ENCODE data around the gene ARL3.
"Not testable (repeated sequence)": the region's sequence is repeated elsewhere in the genome, so short reads cannot be mapped to it uniquely, and the experiment has no call there.

Gene ARL3, protein sequence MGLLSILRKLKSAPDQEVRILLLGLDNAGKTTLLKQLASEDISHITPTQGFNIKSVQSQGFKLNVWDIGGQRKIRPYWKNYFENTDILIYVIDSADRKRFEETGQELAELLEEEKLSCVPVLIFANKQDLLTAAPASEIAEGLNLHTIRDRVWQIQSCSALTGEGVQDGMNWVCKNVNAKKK

GRCh38 chr10:102713814-102714620 is at the start of gene ARL3:
TSS of gene ARL3 (minus strand) at chr10:102714397. CDS start at chr10:102714275, 122 bp downstream.
- H3K27me3 Mint-ChIP-seq (ENCODE audit: low read depth) = no peaks in the 10 kb centered on the region
- H3K27ac Mint-ChIP-seq = peak within 1 kb of the TSS; percentile 73
- peaks cover 2% of the 10 kb centered on the region for H3K36me3 Mint-ChIP-seq (ENCODE audit: low read depth)

DNA sequence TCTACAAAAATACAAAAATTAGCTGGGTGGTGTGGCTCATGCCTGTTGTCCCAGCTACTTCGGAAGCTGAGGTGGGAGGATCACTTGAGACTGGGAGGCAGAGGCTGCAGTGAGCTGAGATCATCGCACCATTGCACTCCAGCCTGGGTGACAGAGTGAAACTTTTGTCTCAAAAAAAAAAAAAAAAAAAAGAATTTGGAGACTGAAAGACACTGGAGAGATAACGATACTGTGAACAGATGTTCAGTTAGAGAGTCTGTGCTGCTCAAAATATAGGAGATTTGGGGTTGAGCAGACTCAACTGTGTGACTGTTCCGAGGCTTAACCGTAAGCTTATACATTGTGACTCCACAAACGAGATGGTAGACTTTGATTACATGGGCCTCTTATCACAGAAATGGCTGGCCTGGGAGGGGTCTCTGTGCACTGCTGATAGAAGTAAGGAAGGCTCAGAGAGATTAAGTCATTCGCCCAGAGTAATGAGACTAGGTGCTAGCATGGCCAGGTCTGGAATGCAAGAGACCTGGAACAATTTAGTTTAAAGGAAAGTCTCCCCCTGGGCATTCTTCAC is 48.9 kb upstream of the ARL3 start:
- Mint-ChIP-seq H3K4me1 (ENCODE audit: low read depth) (peaks cover 26% of the 10 kb centered on the region), H3K27ac (no peak overlapping the region), H3K4me3 (no peak overlapping the region), H3K9me3 (no peaks in the 10 kb centered on the region), H3K27me3 (ENCODE audit: low read depth) (no peaks in the 10 kb centered on the region), H3K36me3 (ENCODE audit: low read depth) (peaks cover 32% of the 10 kb centered on the region)

More at GRCh38 chr10:102713814-102714620, at the start of gene ARL3:
- Mint-ChIP-seq H3K9me3 (no peaks in the 10 kb centered on the region), H3K4me1 (ENCODE audit: low read depth) (peaks cover 36% of the 10 kb centered on the region), H3K4me3 (peak within 1 kb of the TSS; percentile 88)

DNA sequence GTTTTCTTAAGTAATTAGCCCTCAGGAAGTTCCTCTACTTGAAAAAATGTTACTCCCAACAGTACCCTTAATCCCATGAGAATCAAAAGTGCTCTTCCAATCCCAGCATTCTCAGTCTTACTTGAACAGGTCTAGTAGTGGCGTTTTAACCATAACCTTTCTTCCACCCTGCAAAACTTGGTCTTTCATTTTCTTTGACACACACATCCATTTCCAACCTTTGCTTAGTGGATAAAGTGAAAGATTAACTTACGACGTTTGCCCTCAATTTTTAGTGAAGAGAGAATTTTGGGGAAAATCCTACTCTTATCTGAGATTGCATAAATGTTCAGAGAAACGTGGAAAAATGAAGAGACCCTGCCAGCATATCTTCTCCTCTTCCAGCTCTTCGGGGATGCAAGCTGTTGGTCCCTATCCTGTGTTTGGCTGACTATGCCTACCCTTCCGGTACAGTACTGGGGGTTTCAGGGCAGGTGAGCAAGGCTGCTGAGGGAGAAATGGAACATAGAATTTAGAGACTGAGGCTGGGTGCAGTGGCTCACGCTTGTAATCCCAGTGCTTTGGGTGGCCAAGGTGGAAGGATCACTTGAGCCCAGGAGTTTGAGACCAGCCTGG is 48.3 kb upstream of the ARL3 start:
- Mint-ChIP-seq H3K27me3 (ENCODE audit: low read depth) (no peaks in the 10 kb centered on the region), H3K4me3 (no peak overlapping the region), H3K27ac (no peak overlapping the region), H3K4me1 (ENCODE audit: low read depth) (peaks cover 21% of the 10 kb centered on the region), H3K36me3 (ENCODE audit: low read depth) (peaks cover 32% of the 10 kb centered on the region), H3K9me3 (no peaks in the 10 kb centered on the region)

GRCh38 chr10:102761981-102762380 is 47.8 kb upstream of the ARL3 start:
- Mint-ChIP-seq H3K9me3 (no peaks in the 10 kb centered on the region), H3K36me3 (ENCODE audit: low read depth) (peaks cover 32% of the 10 kb centered on the region), H3K4me1 (ENCODE audit: low read depth) (peaks cover 18% of the 10 kb centered on the region), H3K27ac (no peak overlapping the region), H3K4me3 (no peak overlapping the region), H3K27me3 (ENCODE audit: low read depth) (no peaks in the 10 kb centered on the region)

GRCh38 chr10:102759497-102760210 is 45.5 kb upstream of the ARL3 start:
- peaks cover 9% of the 10 kb centered on the region for H3K4me1 Mint-ChIP-seq (ENCODE audit: low read depth)
- no peak overlapping the region for H3K27ac Mint-ChIP-seq
- H3K36me3 Mint-ChIP-seq (ENCODE audit: low read depth) = peaks cover 23% of the 10 kb centered on the region
- no peak overlapping the region for H3K4me3 Mint-ChIP-seq
- no peaks in the 10 kb centered on the region for H3K27me3 Mint-ChIP-seq (ENCODE audit: low read depth)
- no peaks in the 10 kb centered on the region for H3K9me3 Mint-ChIP-seq

GRCh38 chr10:102758933-102759262 is 44.7 kb upstream of the ARL3 start:
- not testable (repeated sequence) for H3K4me1 Mint-ChIP-seq (ENCODE audit: low read depth); H3K27me3 Mint-ChIP-seq (ENCODE audit: low read depth); H3K27ac Mint-ChIP-seq; H3K9me3 Mint-ChIP-seq; H3K4me3 Mint-ChIP-seq
- peaks cover 19% of the 10 kb centered on the region for H3K36me3 Mint-ChIP-seq (ENCODE audit: low read depth)

GRCh38 chr10:102758240-102758932 is 44.2 kb upstream of the ARL3 start:
- no peaks in the 10 kb centered on the region for H3K27me3 Mint-ChIP-seq (ENCODE audit: low read depth)
- no peak overlapping the region for H3K4me3 Mint-ChIP-seq
- H3K36me3 Mint-ChIP-seq (ENCODE audit: low read depth) = peaks cover 19% of the 10 kb centered on the region
- H3K4me1 Mint-ChIP-seq (ENCODE audit: low read depth) = peaks cover 13% of the 10 kb centered on the region
- H3K9me3 Mint-ChIP-seq = no peaks in the 10 kb centered on the region
- no peak overlapping the region for H3K27ac Mint-ChIP-seq

DNA sequence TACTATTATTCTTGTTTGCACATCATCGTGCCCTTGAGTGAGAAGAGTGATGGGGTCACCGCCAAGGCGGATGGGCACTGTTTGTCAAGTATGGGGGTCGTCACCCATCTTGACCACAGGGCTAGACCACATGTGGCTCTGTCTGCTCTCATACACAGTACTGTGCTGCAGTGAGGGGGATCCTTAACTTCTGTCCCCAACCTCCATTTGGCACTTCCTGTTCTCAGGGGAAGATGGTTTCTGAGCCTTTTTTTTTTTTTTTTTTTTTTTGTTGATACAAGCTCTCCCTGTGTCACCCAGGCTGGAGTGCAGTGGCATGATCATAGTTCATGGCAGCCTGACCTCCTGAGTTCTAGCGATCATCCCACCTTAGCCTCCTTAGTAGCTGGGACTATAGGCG is 43.1 kb upstream of the ARL3 start:
- H3K4me3 Mint-ChIP-seq = no peak overlapping the region
- H3K9me3 Mint-ChIP-seq = no peaks in the 10 kb centered on the region
- H3K4me1 Mint-ChIP-seq (ENCODE audit: low read depth) = peaks cover 23% of the 10 kb centered on the region
- peaks cover 18% of the 10 kb centered on the region for H3K36me3 Mint-ChIP-seq (ENCODE audit: low read depth)
- H3K27ac Mint-ChIP-seq = no peak overlapping the region
- H3K27me3 Mint-ChIP-seq (ENCODE audit: low read depth) = no peaks in the 10 kb centered on the region

DNA sequence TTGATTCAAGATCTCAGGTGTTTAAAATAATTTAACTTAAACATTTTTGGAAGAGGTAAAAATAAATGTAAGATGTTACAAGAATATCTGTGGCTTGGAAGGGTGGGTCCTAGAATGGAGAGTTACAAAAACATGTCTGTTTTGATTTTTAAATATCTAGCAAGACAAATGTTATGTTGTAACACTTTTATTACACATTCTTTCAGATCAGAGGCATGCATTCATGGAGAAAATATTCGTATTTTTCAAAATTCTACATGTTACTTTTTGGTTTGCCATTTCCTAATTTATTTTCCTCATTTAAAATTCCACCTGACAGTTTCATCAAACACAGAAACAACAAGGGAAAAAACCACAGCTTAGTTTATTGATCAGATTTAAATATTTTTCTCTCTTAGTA is 39.5 kb upstream of the ARL3 start:
- H3K27ac Mint-ChIP-seq = no peak overlapping the region
- peaks cover 12% of the 10 kb centered on the region for H3K36me3 Mint-ChIP-seq (ENCODE audit: low read depth)
- H3K9me3 Mint-ChIP-seq = no peaks in the 10 kb centered on the region
- H3K4me3 Mint-ChIP-seq = no peak overlapping the region
- peaks cover 33% of the 10 kb centered on the region for H3K4me1 Mint-ChIP-seq (ENCODE audit: low read depth)
- no peaks in the 10 kb centered on the region for H3K27me3 Mint-ChIP-seq (ENCODE audit: low read depth)

DNA sequence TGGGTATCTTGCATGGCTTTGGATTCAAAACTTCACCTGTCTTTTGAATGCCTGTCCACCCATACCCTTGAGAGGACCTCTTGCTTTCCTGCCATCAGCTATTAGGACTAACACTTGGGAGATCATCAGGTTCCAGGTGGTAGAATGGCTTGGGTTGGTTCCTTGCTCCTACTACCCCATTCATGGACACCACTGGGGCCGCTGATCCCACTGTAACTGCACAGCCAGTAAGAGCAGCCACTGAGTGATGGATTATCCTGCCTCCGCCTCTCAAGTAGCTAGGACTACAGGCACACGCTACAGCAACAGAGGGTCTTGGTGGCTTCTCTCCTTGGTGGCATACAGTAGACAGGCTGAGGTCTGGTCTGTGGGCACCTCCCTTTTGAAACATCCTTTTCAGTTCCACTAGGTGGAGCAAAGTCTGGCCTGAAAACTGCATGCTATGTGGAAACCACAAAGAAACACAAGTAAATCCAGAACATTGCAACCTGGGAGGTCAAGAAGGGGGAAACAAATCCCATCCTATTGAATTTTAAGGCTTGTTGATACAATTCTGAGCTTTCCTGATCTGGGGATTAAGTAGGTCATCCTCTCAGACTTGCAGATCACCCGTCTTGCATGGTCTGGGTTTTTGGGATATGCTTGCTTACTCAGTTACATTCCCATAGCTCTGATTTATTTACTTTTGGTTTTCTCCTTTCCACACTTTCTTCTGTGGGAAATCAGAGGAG is 38.9 kb upstream of the ARL3 start:
- H3K4me3 Mint-ChIP-seq = no peak overlapping the region
- H3K27me3 Mint-ChIP-seq (ENCODE audit: low read depth) = no peaks in the 10 kb centered on the region
- H3K27ac Mint-ChIP-seq = no peak overlapping the region
- peaks cover 32% of the 10 kb centered on the region for H3K4me1 Mint-ChIP-seq (ENCODE audit: low read depth)
- no peaks in the 10 kb centered on the region for H3K9me3 Mint-ChIP-seq
- peaks cover 12% of the 10 kb centered on the region for H3K36me3 Mint-ChIP-seq (ENCODE audit: low read depth)

GRCh38 chr10:102752266-102752930 is 38.2 kb upstream of the ARL3 start:
- Mint-ChIP-seq H3K4me3 (no peak overlapping the region), H3K27ac (peak overlapping the region; percentile 26), H3K4me1 (ENCODE audit: low read depth) (peaks cover 32% of the 10 kb centered on the region), H3K36me3 (ENCODE audit: low read depth) (peaks cover 12% of the 10 kb centered on the region), H3K27me3 (ENCODE audit: low read depth) (no peaks in the 10 kb centered on the region), H3K9me3 (no peaks in the 10 kb centered on the region)

GRCh38 chr10:102745157-102745556 is 31.0 kb upstream of the ARL3 start:
- Mint-ChIP-seq H3K36me3 (ENCODE audit: low read depth) (peaks cover 9% of the 10 kb centered on the region), H3K27ac (no peak overlapping the region), H3K9me3 (peaks cover 6% of the 10 kb centered on the region), H3K27me3 (ENCODE audit: low read depth) (no peaks in the 10 kb centered on the region), H3K4me1 (ENCODE audit: low read depth) (peaks cover 36% of the 10 kb centered on the region), H3K4me3 (peak overlapping the region; percentile 93)
